HG02973 (cell line): Measurements from ENCODE around the gene KIRREL3.
A peak's percentile ranks its signal among the peaks of the same experiment; 100 is the strongest.

Source experiments
- ATAC-seq: cut with Tn5 transposase; IDR thresholded peaks from one replicate; pipeline ENCODE4 v1.9.1; 2021; ENCODE audit warnings: moderate library complexity; ENCODE audit not compliant: unreplicated experiment

Gene KIRREL3

GRCh38 chr11:126917531-126918204 lies 82.9 kb downstream of the KIRREL3 start:
- ATAC-seq: peak; percentile 94

DNA sequence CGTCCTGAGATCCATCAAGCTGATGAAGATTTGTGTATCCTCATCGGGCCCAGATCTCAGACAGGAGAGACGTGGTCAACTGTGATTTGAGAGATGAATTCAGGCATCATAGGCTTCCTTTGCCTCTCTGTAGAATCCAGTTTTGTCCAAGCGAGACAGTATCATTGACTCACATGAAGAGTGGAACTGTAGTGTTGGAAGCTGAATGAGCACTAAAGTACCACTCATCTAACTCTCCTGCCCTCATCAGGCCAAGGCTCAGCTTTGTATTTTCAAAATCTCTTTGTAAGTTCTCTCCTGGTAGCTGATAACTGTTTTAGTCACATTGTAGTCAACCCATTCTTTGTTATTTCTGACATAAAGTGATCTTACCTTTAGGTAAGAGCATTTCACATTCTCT lies 85.1 kb downstream of the KIRREL3 start:
- no peak for ATAC-seq

GRCh38 chr11:126914941-126915340 lies 85.6 kb downstream of the KIRREL3 start:
- ATAC-seq: no peak

DNA sequence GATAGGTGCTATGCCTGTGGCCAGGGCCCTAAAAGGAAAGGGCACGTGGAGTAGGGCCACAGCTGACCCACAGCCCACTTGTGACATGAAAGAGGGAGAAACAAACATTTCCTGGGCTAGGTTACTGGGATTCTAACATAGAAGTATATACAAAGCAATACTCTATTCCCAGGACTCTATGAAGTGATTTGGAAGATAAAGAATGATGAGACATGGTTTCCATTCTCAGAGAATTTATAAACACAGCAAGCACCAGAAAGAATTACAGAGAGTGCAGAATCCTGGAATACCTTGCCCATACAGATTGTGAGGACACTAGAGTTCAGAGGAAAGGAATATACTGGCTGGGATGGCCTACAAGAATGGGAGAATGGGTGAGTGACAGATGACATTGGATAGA lies 86.4 kb downstream of the KIRREL3 start:
- no peak for ATAC-seq

DNA sequence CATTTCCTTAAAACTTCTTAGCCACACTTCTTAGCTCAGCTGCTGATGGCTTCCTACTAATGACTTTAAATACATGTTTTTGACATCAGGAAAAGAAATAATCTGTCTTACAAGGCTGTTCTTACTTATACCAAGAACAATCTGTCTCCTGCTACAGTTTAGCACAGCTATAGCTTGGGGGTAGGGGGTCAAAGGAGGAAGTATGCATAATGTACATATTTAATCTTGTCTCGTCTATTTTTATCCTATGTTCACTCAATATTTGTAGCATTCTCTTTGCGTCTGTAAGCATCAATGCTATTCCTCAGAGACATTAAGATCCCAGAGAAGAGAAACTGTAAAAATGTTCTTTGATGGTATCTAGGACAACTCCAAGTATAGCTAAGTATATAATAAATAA lies 96.0 kb downstream of the KIRREL3 start:
- ATAC-seq: no peak

DNA sequence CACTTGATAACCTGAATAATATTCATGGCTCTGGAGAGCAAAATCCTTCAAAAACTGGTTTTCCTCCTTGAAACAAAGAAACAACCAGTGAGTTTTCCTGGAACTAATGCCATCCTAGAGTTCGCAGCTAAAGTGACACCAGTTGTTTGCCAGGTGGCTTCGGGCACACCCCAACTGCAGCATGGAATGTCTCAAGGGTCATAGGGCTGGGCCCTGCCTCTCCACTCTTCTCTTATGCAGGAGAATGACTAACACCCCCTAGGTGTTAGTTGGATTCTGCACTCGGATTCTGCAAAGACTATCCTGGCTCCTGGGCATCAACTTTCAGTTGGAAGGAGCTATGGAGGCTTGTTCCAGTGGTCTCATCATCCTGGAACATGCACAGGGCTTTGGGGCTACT lies 98.8 kb downstream of the KIRREL3 start:
- ATAC-seq: no peak

GRCh38 chr11:126899961-126900748 lies 100.4 kb downstream of the KIRREL3 start:
- ATAC-seq: no peak

DNA sequence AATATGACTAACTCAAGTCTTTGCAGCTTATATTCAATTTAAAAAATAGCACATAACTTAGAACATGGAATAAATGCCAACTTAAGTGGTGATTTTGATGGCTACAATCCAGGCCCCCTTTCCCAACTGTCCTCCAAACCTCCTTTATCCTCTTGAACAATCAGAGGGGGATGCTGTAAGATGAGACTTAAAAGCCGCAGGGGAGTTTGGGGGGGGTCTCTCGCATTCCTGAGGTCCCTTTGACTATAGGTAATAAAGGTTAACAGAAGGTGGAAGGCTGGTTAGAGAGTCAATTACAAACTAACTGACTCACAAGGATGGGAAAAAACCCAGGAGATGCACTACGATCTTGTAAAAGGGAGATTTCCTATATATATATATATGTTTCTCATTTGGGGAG lies 101.8 kb downstream of the KIRREL3 start:
- ATAC-seq: no peak

GRCh38 chr11:126897430-126897829 lies 103.1 kb downstream of the KIRREL3 start:
- no peak for ATAC-seq

- ATAC-seq: no peak
These were observed 104.5 kb downstream of the KIRREL3 start for GRCh38 chr11:126896025-126896424.

- ATAC-seq: no peak
These were observed 106.8 kb downstream of the KIRREL3 start for GRCh38 chr11:126893796-126894195.

- no peak for ATAC-seq
These were observed 107.8 kb downstream of the KIRREL3 start for GRCh38 chr11:126892756-126893155.

GRCh38 chr11:126891556-126892217 lies 108.9 kb downstream of the KIRREL3 start:
- ATAC-seq: no peak

DNA sequence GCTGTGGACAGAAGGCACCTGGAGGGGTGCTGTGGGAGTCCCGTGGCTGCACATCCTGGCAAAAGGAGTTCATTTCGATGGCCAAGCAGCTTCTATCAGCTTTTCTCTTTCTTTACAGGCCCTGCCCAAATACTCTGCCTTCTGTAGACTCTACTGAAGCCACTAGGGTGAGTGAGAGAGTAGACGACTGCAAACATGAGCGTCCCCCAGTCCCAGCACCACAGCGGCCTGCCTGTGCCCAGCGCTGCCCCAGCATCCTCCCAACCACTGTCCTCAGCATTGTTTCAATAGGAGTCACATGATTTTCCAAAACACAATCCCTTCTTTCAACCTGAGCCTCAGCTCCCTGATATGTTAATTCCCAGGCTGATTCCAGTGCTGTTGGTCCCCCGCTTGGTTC lies 110.0 kb downstream of the KIRREL3 start:
- ATAC-seq: no peak

DNA sequence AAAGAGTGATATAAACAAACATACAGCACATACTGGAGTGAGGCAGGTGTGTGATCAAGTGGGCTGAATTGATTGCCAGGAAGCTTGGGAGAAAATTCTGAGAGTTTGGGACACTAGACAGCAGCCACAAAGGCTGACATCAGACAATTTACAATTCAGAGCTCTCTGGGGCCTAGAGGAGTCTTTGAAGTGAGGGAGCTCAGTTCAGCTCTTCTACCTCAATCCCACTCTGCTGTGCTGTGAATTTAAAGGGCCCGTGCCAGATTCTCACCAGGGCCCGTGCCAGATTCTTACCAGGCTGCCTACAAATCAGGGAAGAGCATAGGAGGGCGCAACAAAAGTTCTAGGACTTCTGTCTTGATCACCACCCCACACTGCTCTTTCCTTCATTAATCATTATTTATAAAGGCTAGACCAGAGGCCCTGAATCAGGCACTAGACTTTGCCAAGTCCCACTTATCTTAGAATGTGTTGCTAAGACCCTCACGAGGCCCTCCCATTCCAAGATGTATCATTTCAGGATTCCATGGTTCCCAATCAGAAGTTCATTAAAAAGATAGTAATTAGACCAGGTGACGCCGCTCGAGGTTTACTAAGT lies 112.4 kb downstream of the KIRREL3 start:
- no peak for ATAC-seq

- no peak for ATAC-seq
These were observed 113.9 kb downstream of the KIRREL3 start for GRCh38 chr11:126886636-126887035.

- ATAC-seq: no peak
These were observed 114.5 kb downstream of the KIRREL3 start for GRCh38 chr11:126886085-126886484.

DNA sequence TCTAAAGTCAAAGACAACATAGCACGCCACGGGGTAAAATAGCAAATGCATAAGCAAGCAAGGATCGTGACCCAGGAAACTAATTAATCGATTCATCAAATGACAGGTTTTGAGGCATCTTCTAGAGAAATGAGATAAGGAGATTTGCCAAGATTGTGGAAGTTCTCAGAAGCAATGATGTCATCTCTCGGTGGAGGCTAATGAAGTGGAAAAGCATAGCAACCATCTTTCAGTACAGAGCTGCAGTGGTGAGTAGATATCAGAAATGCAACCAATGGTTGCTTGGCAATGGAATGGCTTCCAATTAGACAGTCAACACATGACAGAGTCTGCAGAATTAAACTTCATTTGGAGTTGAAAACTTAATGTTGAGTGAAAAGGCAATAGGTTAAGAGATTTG lies 116.0 kb downstream of the KIRREL3 start:
- ATAC-seq: no peak

GRCh38 chr11:126884192-126884591 lies 116.4 kb downstream of the KIRREL3 start:
- ATAC-seq: no peak

DNA sequence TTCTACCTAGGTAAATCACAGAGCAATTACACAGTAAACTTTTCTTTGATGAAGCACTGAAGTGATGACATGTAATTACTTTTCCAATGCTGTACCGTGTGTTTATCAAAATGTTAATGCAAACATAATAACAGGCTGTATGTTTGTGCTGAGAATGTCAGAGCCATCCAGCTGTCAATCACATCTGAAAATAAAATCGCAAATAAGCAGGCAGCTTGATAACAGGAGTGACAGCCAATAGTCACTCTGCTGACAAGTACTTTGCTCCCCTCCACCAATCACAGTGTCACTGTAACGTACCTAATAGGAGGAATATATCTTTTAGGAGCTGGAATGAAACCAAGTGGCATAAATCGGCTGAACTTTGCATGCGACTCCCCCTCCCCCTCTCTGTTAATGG lies 119.7 kb downstream of the KIRREL3 start:
- ATAC-seq: no peak

GRCh38 chr11:126879516-126879915 lies 121.1 kb downstream of the KIRREL3 start:
- ATAC-seq: no peak
